Stomach (tissue), 4 donors: ENCODE data around the gene TMEM62.

Source experiments
- EP300 ChIP-seq: sonication (generic); formaldehyde crosslinking; IDR thresholded peaks from one replicate; pipeline ENCODE4 v1.6.1; 2017; ENCODE audit warnings: antibody characterized with exemption
- POLR2A ChIP-seq, 4 donors: fragments of 450-650 bp; IDR thresholded peaks; one replicate each; pipeline ENCODE4 v1.6.1; 2016; ENCODE audit warnings: antibody characterized with exemption in 4 of 4, control low read depth in 2 of 4, mild to moderate bottlenecking in 1 of 4, moderate library complexity in 1 of 4
- POLR2AphosphoS5 ChIP-seq, 3 donors: sonication (generic); formaldehyde crosslinking; IDR thresholded peaks; one replicate each; pipeline ENCODE4 v1.6.1; 2016; ENCODE audit warnings: antibody characterized with exemption in 3 of 3
- TF ChIP-seq, protein P1 (sequence below), 7 experiments: fragments of 450-650 bp in 4 of 7; fragments of 200-600 bp in 3 of 7; sonication (generic) in 3 of 7; IDR thresholded peaks; one replicate each; pipeline ENCODE4 v1.5.1; 2016 to 2019; ENCODE audit warnings: antibody characterized with exemption in 7 of 7, control low read depth in 2 of 7, mild to moderate bottlenecking in 1 of 7

GRCh38 chr15:43196760-43197548 is 63.6 kb downstream of the TMEM62 start:
- TF ChIP-seq POLR2A (IDR thresholded peaks at IDR 0.05), result no peak
- TF ChIP-seq, protein P1, sequence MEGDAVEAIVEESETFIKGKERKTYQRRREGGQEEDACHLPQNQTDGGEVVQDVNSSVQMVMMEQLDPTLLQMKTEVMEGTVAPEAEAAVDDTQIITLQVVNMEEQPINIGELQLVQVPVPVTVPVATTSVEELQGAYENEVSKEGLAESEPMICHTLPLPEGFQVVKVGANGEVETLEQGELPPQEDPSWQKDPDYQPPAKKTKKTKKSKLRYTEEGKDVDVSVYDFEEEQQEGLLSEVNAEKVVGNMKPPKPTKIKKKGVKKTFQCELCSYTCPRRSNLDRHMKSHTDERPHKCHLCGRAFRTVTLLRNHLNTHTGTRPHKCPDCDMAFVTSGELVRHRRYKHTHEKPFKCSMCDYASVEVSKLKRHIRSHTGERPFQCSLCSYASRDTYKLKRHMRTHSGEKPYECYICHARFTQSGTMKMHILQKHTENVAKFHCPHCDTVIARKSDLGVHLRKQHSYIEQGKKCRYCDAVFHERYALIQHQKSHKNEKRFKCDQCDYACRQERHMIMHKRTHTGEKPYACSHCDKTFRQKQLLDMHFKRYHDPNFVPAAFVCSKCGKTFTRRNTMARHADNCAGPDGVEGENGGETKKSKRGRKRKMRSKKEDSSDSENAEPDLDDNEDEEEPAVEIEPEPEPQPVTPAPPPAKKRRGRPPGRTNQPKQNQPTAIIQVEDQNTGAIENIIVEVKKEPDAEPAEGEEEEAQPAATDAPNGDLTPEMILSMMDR (IDR thresholded peaks at IDR 0.05), result no peak
- no peak for TF ChIP-seq POLR2AphosphoS5 (IDR thresholded peaks at IDR 0.05)
- no peak for TF ChIP-seq EP300
